DOHH2 (cell line): Measurements from ENCODE around the gene BTBD16.

ENCODE experiments used
- CTCF ChIP-seq: fragments of 200-600 bp; sonication (generic); IDR thresholded peaks from one replicate; pipeline ENCODE4 v1.5.1; 2014; ENCODE audit warnings: antibody characterized with exemption, mild to moderate bottlenecking, low read depth, low read length; ENCODE audit not compliant: poor library complexity, severe bottlenecking
- EZH2phosphoT487 ChIP-seq: fragments of 200-600 bp; sonication (generic); IDR thresholded peaks from 2 replicates; pipeline ENCODE4 v1.6.1; 2017; ENCODE audit warnings: borderline replicate concordance, mild to moderate bottlenecking, antibody characterized with exemption, low read length, moderate library complexity, mixed read lengths

GRCh38 chr10:122311716-122312115 is 40.6 kb downstream of the BTBD16 start:
- TF ChIP-seq CTCF (no peak), EZH2phosphoT487 (no peak)
